HG03097 (cell line): ENCODE measurements around the gene AHCTF1.
"Not testable (repeated sequence)": the region's sequence is repeated elsewhere in the genome, so short reads cannot be mapped to it uniquely, and the experiment has no call there.

ENCODE experiments used
- ATAC-seq: cut with Tn5 transposase; IDR thresholded peaks from one replicate; pipeline ENCODE4 v1.9.1; 2021; ENCODE audit not compliant: unreplicated experiment, low FRiP score

Gene AHCTF1

DNA sequence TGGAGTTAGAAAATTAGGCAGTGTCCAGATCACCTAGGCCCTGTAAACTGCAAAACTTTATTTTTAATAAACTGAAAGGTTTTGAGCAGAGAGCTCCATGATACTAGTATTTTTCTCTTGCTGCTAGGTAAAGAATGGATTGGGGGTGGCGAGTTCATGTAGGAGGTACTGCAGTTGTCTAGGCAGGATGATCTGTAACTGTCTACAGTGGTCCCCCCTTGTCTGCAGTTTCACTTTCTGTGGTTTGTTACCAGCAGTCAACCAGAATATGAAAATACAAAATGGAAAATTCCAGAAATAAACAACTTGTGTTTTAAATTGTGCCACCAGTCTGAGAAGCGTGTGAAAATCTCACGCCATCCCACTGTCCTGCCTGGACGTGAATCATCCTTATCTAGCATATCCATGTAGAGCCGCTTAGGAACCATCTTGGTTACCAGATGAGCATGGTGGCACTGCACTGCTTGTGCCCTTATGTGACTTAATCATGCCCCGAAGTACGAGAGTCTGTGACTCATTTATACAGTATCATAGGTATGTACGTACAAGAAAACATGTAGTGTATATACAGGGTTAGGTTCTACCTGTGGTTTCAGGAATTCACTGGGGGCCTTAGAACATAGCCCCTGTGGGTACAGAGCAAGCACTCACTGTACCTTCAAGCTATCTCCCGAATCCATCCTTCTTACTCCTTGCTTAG lies 94.2 kb downstream of the AHCTF1 start:
- no peak for ATAC-seq

DNA sequence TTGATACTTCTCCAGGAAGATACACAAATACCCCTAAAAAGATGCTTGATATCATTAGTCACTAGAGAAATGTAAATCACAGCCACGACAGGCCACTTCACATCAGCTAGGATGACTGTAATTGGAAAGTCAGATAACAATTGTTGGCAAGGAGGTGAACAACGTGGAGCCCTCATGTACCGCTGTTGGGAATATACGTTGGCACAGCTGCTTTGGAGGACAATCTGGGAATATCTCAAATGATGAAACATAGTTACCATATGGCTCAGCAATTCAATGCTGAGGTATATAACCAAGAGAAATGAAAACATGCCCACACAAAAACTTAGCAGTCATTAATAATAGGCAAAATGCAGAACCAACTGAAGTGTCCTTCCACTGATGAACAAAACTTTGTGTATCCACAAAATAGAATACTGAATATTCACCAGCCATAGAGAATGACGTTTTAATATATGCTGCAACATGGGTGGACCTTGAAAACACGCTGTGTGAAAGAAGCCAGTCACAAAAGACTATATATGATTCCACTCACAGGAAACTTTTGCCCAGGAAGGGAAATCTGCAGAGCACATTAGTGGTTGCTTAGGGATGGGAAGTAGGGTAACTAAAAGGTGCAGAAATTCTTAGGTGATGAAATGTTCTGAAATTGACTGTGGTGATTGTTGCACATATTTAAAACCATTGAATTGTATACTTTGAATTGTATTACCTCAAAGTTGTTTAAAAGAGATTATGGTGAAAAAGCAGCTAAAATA lies 95.4 kb downstream of the AHCTF1 start:
- ATAC-seq: no peak

DNA sequence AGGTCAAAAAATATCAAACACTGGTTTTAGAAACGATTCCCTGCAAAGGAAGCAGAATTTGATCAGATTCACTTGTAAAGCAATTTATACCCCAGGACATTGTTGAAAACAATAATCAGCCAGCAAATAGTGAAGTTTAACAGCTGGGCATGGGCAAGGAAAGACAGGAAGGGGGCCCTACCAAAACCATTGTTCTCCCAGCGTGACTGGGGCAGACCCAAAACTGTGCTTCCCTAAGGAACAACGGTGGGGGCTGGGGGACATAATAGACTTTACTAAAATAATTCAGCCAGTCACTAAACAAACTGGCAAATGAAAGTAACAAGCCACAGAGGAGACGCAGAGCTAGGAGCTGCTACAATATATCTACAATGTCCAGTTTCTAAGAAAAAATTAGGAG lies 100.2 kb downstream of the AHCTF1 start:
- no peak for ATAC-seq

DNA sequence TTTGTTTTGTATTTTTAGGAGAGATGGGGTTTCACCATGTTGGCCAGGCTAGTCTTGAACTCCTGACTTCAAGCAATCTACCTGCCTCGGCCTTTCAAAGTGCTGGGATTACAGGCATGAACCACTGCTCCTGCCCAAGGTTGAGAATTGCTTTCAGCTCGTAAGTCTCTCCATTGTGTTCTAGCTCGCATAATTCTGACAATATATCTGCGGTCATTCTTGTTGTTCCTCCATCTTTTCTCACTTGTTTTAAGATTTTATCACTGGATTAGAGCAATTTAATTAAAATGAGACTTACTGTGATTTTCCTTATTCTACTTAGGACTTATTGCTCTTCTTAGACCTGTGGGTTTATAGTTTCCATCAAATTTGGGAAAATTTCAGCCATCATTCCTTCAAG lies 102.9 kb downstream of the AHCTF1 start:
- no peak for ATAC-seq

DNA sequence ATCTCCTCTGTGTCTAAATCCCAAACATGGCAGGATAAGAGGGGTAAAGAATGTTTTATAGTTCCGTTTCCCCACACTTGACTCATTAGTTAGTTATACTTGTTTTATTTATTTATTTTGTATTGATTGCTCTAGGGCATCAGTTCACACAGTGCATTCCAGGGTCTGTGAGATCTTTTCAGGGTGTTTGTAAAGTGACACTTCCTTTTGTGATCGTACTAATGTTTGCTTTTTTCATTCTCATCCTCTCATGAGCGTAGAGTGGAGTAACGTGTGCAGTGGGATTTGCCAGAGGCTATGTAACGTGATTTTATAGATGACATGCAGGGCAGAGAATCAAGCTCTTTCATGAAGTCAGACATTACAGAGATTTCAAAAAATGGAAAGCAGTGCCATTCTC lies 104.4 kb downstream of the AHCTF1 start:
- no peak for ATAC-seq

DNA sequence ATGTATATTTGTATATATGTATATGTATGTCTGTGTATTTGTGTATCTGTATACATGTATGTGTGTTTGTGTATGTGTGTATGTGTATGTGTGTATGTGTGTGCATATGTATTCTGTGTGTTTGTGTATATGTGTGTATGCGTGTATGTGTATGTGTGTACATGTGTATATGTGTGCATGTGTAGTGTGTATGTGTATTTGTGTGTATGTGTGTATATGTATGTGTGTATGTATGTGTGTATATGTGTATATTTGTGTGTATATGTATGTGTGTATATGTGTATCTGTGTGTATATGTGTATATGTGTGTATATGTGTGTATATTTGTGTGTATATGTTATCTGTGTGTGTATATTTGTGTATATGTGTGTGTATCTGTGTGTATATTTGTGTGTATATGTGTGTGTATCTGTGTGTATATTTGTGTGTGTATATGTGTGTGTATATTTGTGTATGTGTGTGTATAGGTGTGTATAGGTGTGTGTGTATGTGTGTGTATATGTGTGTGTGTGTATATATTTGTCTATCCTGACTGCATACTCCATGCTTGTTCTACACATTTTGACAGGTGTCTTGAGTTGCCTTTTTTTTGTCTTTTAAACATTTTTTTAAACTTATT lies 106.1 kb downstream of the AHCTF1 start:
- ATAC-seq: no peak

DNA sequence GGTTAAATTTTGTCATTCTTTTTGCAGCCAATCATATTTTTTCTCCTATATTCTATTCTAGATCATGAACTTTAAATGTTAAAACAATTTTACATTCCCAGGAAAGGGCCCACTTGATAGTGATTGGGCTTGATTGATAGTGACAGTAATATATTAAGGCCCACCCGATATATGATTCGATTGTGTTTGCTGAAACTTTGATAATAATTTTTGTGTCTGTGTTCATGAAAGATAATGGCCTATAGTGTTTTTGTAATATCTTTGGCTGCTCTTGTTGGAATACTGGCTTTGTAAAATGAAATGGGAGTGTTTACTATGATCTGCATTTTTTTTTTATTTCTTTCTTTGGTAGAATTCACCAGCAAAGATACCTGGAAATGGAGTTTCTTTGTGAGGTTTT lies 107.2 kb downstream of the AHCTF1 start:
- no peak for ATAC-seq

DNA sequence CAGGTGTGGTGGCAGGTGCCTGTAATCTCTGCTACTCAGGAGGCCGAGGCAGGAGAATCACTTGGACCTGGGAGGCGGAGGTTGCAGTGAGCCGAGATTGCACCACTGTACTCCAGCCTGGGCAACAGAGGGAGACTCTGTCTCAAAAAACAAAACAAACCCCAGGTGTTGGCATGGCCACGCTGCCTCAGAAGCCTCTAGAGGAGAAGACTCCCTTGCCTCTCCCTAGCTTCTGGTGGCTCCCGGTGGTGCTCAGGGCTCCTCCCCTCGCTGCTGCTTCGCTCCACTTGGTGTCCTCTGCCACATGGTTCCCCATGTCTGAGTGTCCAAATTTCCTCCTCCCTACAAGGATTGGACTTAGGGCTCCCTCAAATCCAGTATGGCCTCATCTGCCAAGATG lies 109.6 kb downstream of the AHCTF1 start:
- ATAC-seq: not testable (repeated sequence)

DNA sequence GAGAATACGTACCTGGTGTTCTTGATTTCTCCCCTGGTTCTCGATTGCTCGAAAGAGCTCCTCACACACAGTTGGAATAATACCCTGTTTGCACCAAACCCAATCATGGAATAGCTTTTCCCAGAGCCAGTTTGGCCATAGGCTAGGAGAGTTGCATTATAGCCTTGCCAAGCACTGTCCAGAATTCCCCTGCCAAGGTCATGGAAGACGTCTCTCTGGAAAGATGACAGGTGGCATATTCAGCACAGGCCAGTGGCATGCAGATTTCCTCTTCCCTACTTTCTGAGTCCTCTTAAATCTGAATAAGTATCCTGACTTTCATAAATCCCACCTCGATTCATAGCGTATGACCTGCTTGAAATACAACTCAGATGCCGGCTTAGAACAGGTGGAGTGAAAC lies 111.1 kb downstream of the AHCTF1 start:
- ATAC-seq: no peak

DNA sequence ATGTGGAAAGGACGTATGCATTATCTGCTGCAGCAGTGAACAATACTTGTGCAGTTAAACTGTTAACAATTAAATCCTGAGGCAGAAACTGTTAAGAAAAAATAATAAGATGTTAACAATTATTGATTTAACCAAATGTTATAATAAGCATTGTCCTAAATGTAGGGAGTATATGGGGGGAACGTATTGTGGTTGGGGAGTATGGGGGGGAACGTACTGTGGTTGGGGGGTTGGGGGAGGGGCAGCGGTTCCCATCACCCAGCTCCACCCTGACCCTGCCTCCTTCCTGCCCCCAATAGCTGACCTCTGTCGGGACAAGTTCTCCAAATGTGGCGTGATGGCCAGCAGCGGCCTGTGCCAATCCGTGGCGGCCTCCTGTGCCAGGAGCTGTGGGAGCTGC lies 114.0 kb downstream of the AHCTF1 start:
- not testable (repeated sequence) for ATAC-seq

DNA sequence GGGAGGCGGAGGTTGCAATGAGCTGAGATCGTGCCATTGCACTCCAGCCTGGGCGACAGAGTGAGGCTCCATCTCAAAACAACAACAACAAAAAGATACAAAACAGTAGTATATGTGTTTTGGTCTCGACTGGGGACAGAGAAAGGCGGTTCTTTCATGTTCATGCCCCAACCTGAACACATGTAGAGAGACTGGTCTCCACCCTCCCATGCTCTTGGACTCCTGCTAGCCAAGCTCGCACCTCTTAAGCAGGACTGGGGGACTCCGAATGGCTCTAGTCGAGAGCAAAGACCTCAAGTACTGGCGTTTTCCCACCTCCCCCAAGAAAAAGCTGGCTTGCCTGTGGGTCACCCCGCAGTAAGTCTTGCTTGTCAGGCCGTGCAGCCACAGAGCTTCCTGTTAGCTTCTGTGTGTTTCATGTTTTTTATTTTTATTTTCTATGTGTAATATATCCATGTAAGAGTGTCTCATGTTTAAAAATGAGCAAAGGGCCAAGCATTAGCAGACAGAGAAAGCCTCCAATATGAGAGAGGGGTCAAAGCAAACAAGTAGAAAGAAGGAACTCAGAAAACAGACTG lies 116.0 kb downstream of the AHCTF1 start:
- ATAC-seq: no peak

DNA sequence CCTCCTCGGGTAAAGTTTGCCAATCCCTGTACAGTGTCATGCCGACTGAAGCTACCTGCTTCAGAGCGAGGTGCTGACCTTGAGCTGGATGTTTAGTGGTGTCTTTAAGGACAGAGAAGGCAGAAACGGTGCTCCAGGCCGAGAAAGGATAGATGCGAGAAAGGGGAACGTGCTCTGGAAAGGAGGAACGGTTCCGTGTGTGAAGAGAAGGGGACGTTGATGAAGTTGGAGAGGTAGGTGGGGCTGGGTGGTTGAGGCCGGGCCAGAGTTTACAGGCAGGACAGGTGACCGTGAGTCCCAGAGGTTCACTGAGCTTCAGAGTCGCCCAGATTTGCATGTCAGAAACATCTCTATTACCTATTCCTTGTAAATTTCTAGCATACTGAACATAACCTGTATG lies 116.9 kb downstream of the AHCTF1 start:
- no peak for ATAC-seq

DNA sequence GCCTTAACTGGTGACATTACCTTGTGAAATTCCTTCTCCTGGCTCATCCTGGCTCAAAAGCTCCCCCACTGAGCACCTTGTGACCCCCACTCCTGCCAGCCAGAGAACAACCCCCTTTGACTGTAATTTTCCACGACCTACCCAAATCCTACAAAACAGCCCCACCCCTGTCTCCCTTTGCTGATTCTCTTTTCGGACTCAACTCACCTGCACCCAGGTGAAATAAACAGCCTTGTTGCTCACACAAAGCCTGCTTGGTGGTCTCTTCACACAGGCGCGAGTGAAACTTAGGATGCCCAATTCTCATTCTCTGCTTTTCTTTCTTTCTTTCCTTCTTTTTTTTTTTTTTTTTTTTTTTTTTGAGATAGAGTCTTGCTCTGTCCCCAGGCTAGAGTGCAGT lies 118.4 kb downstream of the AHCTF1 start:
- ATAC-seq: not testable (repeated sequence)

DNA sequence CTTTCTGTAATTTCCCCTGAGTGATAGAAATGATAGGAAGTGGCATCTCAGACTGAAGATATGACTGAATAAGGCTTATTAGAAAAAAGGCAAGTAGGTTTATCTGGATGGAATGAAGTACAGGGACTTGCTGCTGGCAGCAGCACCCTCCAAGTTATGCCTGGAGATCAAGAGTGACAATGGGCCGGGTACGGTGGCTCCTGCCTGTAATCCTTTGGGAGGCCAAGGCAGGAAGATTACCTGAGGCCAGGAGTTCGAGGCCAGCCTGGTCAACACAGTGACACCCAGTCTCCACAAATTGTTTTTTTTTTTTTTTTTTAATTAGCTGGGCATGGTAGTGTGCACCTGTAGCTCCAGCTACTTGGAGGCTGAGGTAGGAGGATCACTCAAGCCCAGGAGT lies 119.8 kb downstream of the AHCTF1 start:
- no peak for ATAC-seq

DNA sequence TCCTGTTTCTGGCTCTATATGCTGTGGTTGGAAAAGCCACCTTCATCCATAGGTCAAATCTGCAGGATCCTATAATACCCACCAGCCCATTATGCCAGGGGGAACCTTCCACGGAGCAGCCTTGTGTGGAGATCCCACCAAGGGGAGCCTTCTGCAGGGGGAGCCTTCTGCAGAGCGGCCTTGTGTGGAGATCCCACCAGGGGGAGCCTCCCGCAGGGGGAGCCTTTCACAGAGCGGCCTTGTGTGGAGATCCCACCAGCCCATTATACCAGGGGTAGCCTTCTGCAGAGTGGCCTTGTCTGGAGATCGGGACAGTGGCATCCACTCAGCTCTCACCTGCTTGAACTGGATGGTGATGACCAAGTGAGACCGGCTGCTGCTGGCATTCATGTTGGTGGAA lies 122.3 kb downstream of the AHCTF1 start:
- no peak for ATAC-seq

DNA sequence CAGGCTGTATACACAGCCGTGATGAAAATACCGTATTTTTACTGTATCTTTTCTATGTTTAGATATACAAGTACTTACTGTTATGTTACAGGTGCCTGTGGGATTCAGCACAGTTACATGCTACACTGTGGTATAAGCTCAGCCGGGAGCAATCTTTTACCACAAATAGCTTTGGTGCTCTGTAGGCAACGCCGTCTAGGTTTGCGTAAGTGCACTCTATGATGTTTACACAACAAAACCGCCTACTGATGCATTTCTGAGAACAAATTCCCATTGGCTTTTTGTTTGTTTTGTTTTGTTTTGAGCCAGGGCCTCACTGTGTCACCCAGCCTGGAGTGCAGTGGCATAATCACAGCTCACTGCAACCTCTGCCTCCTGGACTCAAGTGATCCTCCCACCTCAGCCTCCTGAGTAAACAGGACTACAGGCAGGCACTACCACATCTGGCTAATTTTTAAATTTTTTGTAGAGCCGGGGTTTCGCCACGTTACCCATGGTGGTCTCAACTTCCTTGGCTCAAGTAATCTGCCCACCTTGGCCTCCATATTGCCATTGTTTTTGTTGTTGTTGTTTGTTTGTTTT lies 126.5 kb downstream of the AHCTF1 start:
- no peak for ATAC-seq

DNA sequence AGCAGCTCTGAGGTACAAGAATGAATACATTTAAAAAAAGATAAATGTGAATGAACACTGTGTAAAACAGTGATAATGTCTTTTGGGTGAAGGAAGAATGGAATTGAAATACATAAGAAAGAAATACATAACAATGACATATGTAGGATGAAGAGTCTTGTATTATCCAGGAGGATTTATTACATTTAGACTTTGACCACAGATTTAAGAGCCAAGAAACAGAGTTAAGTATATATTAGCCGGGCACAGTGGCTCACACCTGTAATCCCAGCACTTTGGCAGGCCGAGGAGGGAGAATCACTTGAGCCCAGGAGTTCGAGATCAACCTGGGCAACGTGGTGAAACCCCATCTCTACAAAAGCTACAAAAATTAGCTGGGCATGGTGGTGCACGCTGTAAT lies 127.9 kb downstream of the AHCTF1 start:
- no peak for ATAC-seq

DNA sequence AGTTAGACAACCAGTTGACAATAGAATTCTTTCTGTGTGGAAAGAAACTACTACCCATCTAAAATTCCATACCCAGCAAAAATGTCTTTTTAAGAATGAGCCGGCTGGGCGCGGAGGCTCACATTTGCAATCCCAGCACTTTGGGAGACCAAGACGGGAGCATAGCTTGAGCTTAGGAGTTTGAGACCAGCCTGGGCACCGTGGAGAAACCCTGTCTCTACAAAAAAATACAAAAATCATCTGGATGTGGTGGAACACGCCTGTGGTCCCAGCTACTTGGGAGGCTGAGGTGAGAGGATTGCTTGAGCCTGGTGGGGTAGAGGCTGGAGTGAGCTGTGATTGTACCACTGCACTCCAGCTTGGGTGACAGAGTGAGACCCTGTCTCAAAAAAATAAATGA lies 128.4 kb downstream of the AHCTF1 start:
- ATAC-seq: no peak

DNA sequence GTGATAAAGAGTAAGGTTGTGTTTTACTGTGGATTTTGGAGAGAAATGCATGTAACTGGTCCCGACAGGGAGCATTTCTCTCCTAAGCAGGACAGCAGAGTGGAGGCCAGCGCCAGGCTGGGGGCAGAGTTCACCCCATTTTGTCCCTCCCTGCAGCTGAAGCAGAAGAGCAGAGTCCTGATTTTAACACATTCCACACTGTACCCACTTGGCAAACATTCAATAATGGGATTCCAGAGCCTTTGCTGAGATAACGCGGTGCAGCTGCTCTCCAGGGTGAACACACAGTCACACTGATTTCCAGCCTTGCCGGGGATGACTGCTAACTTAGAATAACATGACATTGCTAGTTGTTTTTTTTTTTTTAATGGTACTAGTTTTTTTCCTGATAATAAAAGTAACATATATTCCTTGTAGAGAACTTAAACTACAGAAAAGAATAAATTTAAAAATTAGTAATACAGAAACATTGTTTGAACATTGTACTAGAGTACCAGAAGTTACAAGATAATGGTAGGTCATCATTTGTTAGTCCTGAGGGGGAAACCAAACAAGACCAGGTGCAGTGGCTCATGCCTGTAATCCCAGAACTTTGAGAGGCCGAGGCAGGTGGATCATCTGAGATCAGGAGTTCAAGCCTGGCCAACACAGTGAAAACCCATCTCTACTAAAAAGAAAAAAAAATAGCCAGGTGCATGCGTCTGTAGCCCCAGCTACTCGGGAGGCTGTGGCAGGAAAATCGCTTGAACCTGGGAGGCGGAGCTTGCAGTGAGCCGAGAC lies 130.3 kb downstream of the AHCTF1 start:
- no peak for ATAC-seq

DNA sequence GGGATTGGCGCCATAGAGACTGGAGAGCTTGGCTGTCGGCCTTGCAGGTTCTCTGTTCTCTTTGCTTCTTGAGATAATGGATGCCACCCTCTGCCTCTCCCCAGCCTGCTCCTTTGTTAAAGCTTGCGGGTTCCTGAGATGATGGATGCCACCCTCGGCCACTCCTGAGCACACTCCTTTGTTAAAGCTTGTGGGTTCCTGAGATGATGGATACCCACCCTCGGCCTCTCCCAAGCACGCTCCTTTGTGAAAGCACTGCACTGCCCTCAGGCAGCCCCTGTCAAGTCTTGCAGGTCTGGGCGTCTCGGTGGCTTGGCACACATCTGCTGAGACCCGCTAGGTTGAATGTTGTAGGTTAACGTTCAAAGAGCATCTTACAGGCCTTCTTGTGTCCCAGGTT lies 131.0 kb downstream of the AHCTF1 start:
- no peak for ATAC-seq
